Measurements from ENCODE around the gene SEC63. TPM values are rescaled to one million over a fixed set of nuclear protein-coding genes. Genes with fewer than 3 reads are reported as not detected.
"Not testable (repeated sequence)": the region's sequence is repeated elsewhere in the genome, so short reads cannot be mapped to it uniquely, and the experiment has no call there.

SEC63 gene
- 10 to 100 TPM; 30.3 to 57.6 (median 37.1) TPM for polyA plus RNA-seq (ENCODE audit: low read depth in 6 of 6)

- Mint-ChIP-seq H3K36me3 (peaks cover 6 to 9% of the 10 kb centered on the region in 2 donors), H3K4me3 (peak within 1 kb of the TSS; percentile 93 to 100 (median 99)), H3K9me3 (no peaks in the 10 kb centered on the region), H3K27ac (peak within 1 kb of the TSS; percentile 89 to 97 (median 96)), H3K27me3 (no peaks in the 10 kb centered on the region), H3K4me1 (peaks cover 21 to 43% (median 29%) of the 10 kb centered on the region in 3 donors)
- ATAC-seq (ENCODE audit: low read depth in 2 of 2) (peak; percentile 94 to 95), DNase-seq (peak; percentile 94)
Observed at GRCh38 chr6:107957909-107958688, at the start of gene SEC63. Gene SEC63, minus strand, starts transcription at chr6:107958208. Its CDS starts 199 bp downstream, at chr6:107958009.

GRCh38 chr6:108005961-108006360 lies 48.0 kb upstream of the SEC63 start:
- Mint-ChIP-seq H3K9me3 (peaks cover 8 to 28% (median 17%) of the 10 kb centered on the region in 7 donors), H3K4me1 (peaks cover 5 to 7% (median 6%) of the 10 kb centered on the region in 3 donors), H3K27me3 (peaks cover 0 to 8% (median 0%) of the 10 kb centered on the region in 3 donors), H3K4me3 (no peak overlapping the region), H3K36me3 (peaks cover 9 to 13% of the 10 kb centered on the region in 2 donors), H3K27ac (no peak overlapping the region)
- DNase-seq: no peak
- ATAC-seq (ENCODE audit: low read depth in 2 of 2): no peak

GRCh38 chr6:108004861-108005260 lies 46.9 kb upstream of the SEC63 start:
- DNase-seq: no peak
- peaks cover 8 to 26% (median 14%) of the 10 kb centered on the region in 7 donors for H3K9me3 Mint-ChIP-seq
- H3K4me3 Mint-ChIP-seq: peak overlapping the region in 1 of 8 donors; percentile 16
- H3K4me1 Mint-ChIP-seq: peaks cover 5 to 7% (median 6%) of the 10 kb centered on the region in 3 donors
- no peak overlapping the region for H3K27ac Mint-ChIP-seq
- H3K36me3 Mint-ChIP-seq: peaks cover 9 to 12% of the 10 kb centered on the region in 2 donors
- ATAC-seq (ENCODE audit: low read depth in 2 of 2): no peak
- H3K27me3 Mint-ChIP-seq: peaks cover 0 to 11% (median 0%) of the 10 kb centered on the region in 3 donors

- peaks cover 0 to 7% (median 0%) of the 10 kb centered on the region in 3 donors for H3K27me3 Mint-ChIP-seq
Observed at GRCh38 chr6:108002365-108003221, 44.6 kb upstream of the SEC63 start.

GRCh38 chr6:108001696-108002231 lies 43.8 kb upstream of the SEC63 start:
- DNase-seq (no peak), ATAC-seq (ENCODE audit: low read depth in 2 of 2) (no peak)
- H3K27ac Mint-ChIP-seq: peak overlapping the region in 1 of 6 donors; percentile 0
- no peaks in the 10 kb centered on the region for H3K9me3 Mint-ChIP-seq
- no peaks in the 10 kb centered on the region for H3K36me3 Mint-ChIP-seq
- peaks cover 0 to 7% (median 0%) of the 10 kb centered on the region in 3 donors for H3K27me3 Mint-ChIP-seq
- peak overlapping the region in 1 of 8 donors; percentile 32 for H3K4me3 Mint-ChIP-seq
- H3K4me1 Mint-ChIP-seq: peaks cover 5 to 7% (median 6%) of the 10 kb centered on the region in 3 donors

More at GRCh38 chr6:108002365-108003221, 44.6 kb upstream of the SEC63 start:
- Mint-ChIP-seq H3K4me1 (peaks cover 5 to 7% (median 6%) of the 10 kb centered on the region in 3 donors), H3K27ac (peak overlapping the region in 1 of 6 donors; percentile 23), H3K9me3 (peaks cover 0 to 6% (median 0%) of the 10 kb centered on the region in 7 donors), H3K4me3 (peak overlapping the region in 1 of 8 donors; percentile 32), H3K36me3 (no peaks in the 10 kb centered on the region)
- no peak for DNase-seq
- no peak for ATAC-seq (ENCODE audit: low read depth in 2 of 2)

GRCh38 chr6:108000259-108000658 lies 42.3 kb upstream of the SEC63 start:
- not testable (repeated sequence) for H3K4me1 Mint-ChIP-seq; H3K9me3 Mint-ChIP-seq; ATAC-seq (ENCODE audit: low read depth in 2 of 2); H3K4me3 Mint-ChIP-seq; H3K36me3 Mint-ChIP-seq; H3K27me3 Mint-ChIP-seq; DNase-seq
- H3K27ac Mint-ChIP-seq: peak overlapping the region in 1 of 6 donors; percentile 90

GRCh38 chr6:107999341-107999740 lies 41.3 kb upstream of the SEC63 start:
- no peak for ATAC-seq (ENCODE audit: low read depth in 2 of 2)
- Mint-ChIP-seq H3K4me1 (peaks cover 5 to 7% (median 6%) of the 10 kb centered on the region in 3 donors), H3K9me3 (no peaks in the 10 kb centered on the region), H3K4me3 (no peak overlapping the region), H3K36me3 (no peaks in the 10 kb centered on the region), H3K27ac (peak overlapping the region in 1 of 6 donors; percentile 20), H3K27me3 (peaks cover 0 to 7% (median 0%) of the 10 kb centered on the region in 3 donors)
- no peak for DNase-seq

- Mint-ChIP-seq H3K36me3 (no peaks in the 10 kb centered on the region), H3K4me1 (peaks cover 10 to 15% (median 12%) of the 10 kb centered on the region in 3 donors), H3K4me3 (peak overlapping the region in 1 of 8 donors; percentile 12), H3K9me3 (no peaks in the 10 kb centered on the region), H3K27me3 (no peaks in the 10 kb centered on the region), H3K27ac (peak overlapping the region in 2 of 6 donors; percentile 7 to 8)
- no peak for ATAC-seq (ENCODE audit: low read depth in 2 of 2)
- DNase-seq: no peak
Observed at GRCh38 chr6:107991772-107992550, 34.0 kb upstream of the SEC63 start.

- DNase-seq: no peak
- Mint-ChIP-seq H3K27ac (peak overlapping the region in 4 of 6 donors; percentile 2 to 11 (median 8)), H3K4me3 (peak overlapping the region in 6 of 8 donors; percentile 12 to 81 (median 36)), H3K27me3 (no peaks in the 10 kb centered on the region), H3K4me1 (peaks cover 10 to 15% (median 12%) of the 10 kb centered on the region in 3 donors), H3K9me3 (no peaks in the 10 kb centered on the region), H3K36me3 (no peaks in the 10 kb centered on the region)
- no peak for ATAC-seq (ENCODE audit: low read depth in 2 of 2)
Observed at GRCh38 chr6:107991061-107991460, 33.1 kb upstream of the SEC63 start.

GRCh38 chr6:107990587-107990986 lies 32.6 kb upstream of the SEC63 start:
- H3K36me3 Mint-ChIP-seq; H3K9me3 Mint-ChIP-seq; ATAC-seq (ENCODE audit: low read depth in 2 of 2); H3K4me3 Mint-ChIP-seq; H3K27me3 Mint-ChIP-seq; DNase-seq: not testable (repeated sequence)
- Mint-ChIP-seq H3K4me1 (peaks cover 10 to 15% (median 12%) of the 10 kb centered on the region in 3 donors), H3K27ac (peak overlapping the region in 2 of 6 donors; percentile 2 to 11)

GRCh38 chr6:107989166-107990094 lies 31.4 kb upstream of the SEC63 start:
- H3K27me3 Mint-ChIP-seq: no peaks in the 10 kb centered on the region
- DNase-seq (no peak), ATAC-seq (ENCODE audit: low read depth in 2 of 2) (no peak)
- peak overlapping the region in 1 of 6 donors; percentile 74 for H3K27ac Mint-ChIP-seq
- no peaks in the 10 kb centered on the region for H3K36me3 Mint-ChIP-seq
- H3K4me3 Mint-ChIP-seq: no peak overlapping the region
- no peaks in the 10 kb centered on the region for H3K9me3 Mint-ChIP-seq
- H3K4me1 Mint-ChIP-seq: peaks cover 10 to 15% (median 12%) of the 10 kb centered on the region in 3 donors

Data from naive B cell (primary cell).